GM18873 (cell line): Measurements from ENCODE around the gene MEG3.

Experiments
- ATAC-seq: cut with Tn5 transposase; IDR thresholded peaks from one replicate; pipeline ENCODE4 v1.9.1; 2021; ENCODE audit warnings: mild to moderate bottlenecking, moderate library complexity, moderate number of reproducible peaks; ENCODE audit not compliant: unreplicated experiment, low FRiP score

MEG3 gene

GRCh38 chr14:100844082-100844408, 18.1 kb downstream of the MEG3 start:
- ATAC-seq: no peak

GRCh38 chr14:100844421-100844820, 18.5 kb downstream of the MEG3 start:
- ATAC-seq: no peak

- no peak for ATAC-seq
Measured at GRCh38 chr14:100844846-100845245, 18.9 kb downstream of the MEG3 start.

GRCh38 chr14:100845341-100845740, 19.4 kb downstream of the MEG3 start:
- no peak for ATAC-seq

GRCh38 chr14:100846309-100846859, 20.5 kb downstream of the MEG3 start:
- ATAC-seq: no peak

GRCh38 chr14:100849115-100849781, 23.3 kb downstream of the MEG3 start:
- no peak for ATAC-seq

GRCh38 chr14:100850841-100851585, 25.1 kb downstream of the MEG3 start:
- no peak for ATAC-seq

GRCh38 chr14:100851586-100851916, 25.6 kb downstream of the MEG3 start:
- ATAC-seq: no peak

- no peak for ATAC-seq
Measured at GRCh38 chr14:100851946-100852620, 26.2 kb downstream of the MEG3 start.

- no peak for ATAC-seq
Measured at GRCh38 chr14:100854435-100854834, 28.5 kb downstream of the MEG3 start.

GRCh38 chr14:100855256-100855930, 29.5 kb downstream of the MEG3 start:
- ATAC-seq: no peak

GRCh38 chr14:100856056-100856950, 30.4 kb downstream of the MEG3 start:
- no peak for ATAC-seq

GRCh38 chr14:100857233-100857922, 31.5 kb downstream of the MEG3 start:
- no peak for ATAC-seq

GRCh38 chr14:100857923-100858837, 32.3 kb downstream of the MEG3 start:
- ATAC-seq: no peak

- ATAC-seq: no peak
Measured at GRCh38 chr14:100858838-100859220, 32.9 kb downstream of the MEG3 start.

- ATAC-seq: no peak
Measured at GRCh38 chr14:100859781-100860180, 33.9 kb downstream of the MEG3 start.

- no peak for ATAC-seq
Measured at GRCh38 chr14:100860556-100861187, 34.8 kb downstream of the MEG3 start.
